Skeletal muscle cell (primary cell): ENCODE results near the gene SIRPB1.
"Not testable (repeated sequence)": the region's sequence is repeated elsewhere in the genome, so short reads cannot be mapped to it uniquely, and the experiment has no call there.

Experiments
- DNase-seq: peaks from one replicate; pipeline ENCODE4 v3.0.0-alpha.2; 2010; ENCODE audit warnings: low read depth
- H3K4me3 ChIP-seq: 2 replicates; pipeline ENCODE4 v1.5.1; 2011; ENCODE audit warnings: low read depth, mild to moderate bottlenecking, control low read depth, low read length, moderate library complexity

SIRPB1 gene

DNA sequence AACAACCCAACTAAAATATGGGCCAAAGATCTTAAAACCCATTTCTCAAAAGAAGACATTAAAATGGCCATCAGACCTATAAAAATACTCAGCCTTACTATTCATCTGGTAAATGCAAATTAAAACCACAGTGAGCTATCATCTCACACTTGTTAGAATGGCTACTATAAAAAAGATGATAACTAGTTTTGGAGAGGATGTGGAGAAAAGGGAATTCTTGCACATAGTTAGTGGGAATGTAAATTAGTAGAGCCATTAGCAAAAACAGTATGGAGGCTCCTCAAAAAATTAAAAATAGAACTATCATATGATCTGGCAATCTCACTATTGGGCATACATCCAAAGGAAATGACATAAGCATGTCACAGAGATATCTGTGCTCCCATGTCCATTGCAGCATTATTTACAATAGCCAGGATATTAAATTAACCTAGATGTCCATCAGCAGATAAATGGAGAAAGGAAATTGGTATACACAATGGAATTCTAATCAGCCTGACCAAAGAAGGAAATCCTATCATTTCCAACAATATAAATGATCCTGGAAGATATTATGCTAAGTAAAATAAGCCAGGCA lies 2.9 kb downstream of the SIRPB1 start:
- no peak for DNase-seq
- H3K4me3 ChIP-seq: no peak overlapping the region

GRCh38 chr20:1610404-1610803 lies 9.4 kb downstream of the SIRPB1 start:
- DNase-seq, H3K4me3 ChIP-seq: not testable (repeated sequence)

GRCh38 chr20:1608678-1609347 lies 11.0 kb downstream of the SIRPB1 start:
- DNase-seq: not testable (repeated sequence)

DNA sequence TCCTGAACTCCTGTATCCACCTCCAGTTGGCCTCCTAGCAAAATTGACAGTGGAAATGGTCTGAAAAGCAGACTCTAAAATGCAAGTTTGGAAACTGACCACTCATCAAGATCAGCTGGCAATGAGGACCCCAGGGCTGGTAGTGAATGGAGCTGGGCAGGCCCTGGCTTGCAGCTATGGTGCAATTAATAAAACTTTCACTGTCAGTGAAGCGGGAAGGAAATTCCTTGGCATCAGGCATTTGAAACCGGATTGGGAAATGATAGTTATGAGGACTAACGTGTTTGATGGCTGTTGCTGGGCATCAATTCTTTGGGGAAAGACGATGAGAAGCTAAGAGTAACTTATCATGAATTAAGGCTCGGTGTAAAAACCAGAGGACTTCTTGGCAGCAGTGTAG lies 19.1 kb downstream of the SIRPB1 start:
- H3K4me3 ChIP-seq: no peak overlapping the region
- no peak for DNase-seq

More at GRCh38 chr20:1608678-1609347, 11.0 kb downstream of the SIRPB1 start:
- not testable (repeated sequence) for H3K4me3 ChIP-seq

DNA sequence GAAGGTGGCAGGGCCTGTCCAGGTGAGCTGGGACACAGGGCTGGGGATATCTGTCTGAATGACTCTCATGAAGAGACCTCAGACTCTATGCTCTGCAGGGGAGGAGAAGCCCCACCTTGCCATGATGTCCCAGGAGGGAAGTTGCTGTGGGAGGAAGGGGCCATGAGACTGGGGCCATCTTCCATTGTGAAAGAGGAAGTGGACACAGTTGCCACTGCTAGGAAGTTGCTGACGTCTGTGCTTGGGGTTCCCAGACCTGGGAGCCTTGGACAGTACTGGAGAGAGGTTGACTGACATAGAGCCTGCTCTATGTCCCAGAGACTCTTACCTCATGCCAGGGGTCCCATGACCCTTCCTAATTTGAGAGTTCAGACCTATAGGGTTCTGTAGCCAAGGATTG lies 24.5 kb downstream of the SIRPB1 start:
- no peak overlapping the region for H3K4me3 ChIP-seq
- DNase-seq: no peak

DNA sequence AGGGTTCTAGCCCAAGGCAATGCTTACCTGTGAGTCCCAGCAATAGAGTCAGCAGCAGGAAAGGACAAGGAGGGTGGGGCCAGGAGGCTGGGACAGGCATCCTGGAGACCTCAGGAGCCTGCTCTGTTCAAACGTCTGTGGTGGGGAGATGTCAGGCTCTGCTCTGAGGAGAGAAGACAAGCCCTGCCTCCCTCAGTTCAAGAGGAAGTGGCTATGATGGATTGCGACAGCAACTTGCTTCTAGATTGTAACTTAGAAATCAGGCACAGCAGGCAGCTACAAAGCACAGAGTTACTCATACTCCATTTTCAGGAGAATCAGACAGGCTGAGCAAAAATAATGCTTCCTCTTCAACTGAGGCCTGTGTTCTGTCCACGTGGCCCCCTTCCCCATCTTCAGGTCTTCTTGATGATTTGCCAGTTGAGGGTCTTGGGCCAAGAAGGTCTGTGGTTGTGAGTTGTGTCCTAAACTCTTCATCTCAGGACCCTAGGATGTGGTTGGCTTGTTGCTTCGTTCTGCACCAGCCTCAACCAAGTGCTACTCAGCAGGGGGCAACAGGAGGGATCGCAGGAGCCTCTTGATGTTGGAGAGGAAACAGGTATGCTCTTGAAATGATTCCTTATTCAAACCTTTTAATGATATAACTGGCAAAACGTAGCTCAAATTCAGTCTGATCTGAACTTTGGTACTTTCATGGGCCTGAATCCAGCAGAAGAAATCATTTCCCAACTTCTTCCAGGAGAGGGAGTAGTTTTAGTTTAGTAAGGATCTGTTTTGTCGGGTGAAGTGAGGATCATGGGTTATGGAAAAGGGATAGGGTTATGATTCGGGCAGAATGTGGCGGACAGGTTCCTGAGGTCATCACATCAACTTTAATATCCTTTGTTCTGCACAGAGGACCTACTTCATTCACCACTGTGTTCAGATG lies 31.0 kb downstream of the SIRPB1 start:
- H3K4me3 ChIP-seq: no peak overlapping the region
- no peak for DNase-seq

DNA sequence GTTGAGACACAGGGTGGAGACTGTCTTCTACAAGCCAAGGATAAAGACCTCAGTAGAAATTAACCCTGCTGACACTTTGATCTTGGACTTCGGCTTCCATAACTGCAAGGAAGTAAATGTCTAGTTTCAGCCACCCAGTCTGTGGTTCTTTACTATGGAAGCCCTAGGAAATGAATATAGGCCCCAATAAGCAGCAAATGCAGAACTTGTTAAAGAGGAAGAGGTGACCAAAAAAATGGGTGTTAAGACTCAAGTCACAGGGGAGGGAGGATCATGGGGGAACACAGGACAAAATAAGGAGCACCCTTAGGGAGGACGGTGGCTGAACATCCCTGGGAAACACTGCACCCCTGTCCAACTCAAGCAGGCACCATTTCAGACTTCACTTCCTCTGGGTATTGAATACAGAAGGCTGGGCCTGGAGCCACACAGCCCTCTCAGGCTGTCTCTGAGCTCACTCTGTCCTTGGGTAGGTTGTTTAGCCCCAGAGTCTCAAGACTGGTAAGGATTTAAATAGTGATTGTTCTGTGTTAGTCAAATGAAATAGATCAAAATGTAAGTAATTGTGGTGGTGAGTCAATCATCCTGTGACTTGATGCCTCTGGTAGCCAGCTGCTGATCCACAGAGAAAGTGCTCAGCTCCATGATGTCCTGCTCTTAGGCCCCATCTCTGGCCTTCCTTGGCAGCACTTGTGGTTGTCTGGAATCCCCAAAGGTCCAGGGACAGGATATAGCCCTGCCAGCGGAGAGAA lies 31.9 kb downstream of the SIRPB1 start:
- H3K4me3 ChIP-seq: no peak overlapping the region
- no peak for DNase-seq

DNA sequence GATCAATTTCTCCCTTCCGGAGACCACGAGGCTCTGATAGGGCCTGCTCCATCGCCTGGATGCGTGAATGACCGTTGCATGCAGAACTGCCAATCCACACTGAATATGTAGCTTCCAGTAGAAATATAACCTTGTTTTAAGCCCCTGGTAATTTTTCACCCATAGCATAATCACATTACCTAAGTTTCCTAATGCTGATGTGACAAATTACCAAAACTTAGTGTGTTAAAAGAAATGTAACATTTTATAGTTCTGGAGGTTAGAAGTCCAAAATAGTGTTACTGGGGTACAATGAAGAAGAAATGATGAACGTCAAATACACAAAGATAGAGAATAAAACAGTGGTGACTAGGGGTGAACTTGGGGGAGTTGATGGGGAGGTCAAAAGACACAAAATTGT lies 40.3 kb downstream of the SIRPB1 start:
- H3K4me3 ChIP-seq: no peak overlapping the region
- DNase-seq: no peak

DNA sequence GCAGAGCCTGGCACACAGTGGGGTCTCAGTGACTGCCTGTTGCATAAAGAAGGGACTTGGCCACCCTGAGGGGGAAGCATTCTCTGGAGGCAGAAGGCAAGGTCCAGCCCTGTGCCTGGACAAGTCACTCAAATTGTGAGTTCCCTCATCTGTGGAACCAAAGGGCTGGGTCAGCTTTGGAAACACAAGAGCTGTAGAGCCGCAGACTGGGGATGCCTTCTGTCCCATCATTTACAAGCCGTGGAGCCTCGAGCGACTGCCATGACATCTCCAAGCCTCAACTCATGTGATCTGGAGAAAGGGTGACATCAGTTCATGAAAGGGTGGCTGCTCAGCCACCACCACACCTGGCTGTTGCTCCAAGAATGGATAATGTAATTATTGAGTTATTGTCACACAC lies 41.9 kb downstream of the SIRPB1 start:
- no peak overlapping the region for H3K4me3 ChIP-seq
- no peak for DNase-seq

GRCh38 chr20:1577313-1577712 lies 42.5 kb downstream of the SIRPB1 start:
- DNase-seq, H3K4me3 ChIP-seq: not testable (repeated sequence)

- no peak for DNase-seq
- H3K4me3 ChIP-seq: no peak overlapping the region
Measured at GRCh38 chr20:1576641-1577040, 43.2 kb downstream of the SIRPB1 start.

GRCh38 chr20:1576003-1576402 lies 43.8 kb downstream of the SIRPB1 start:
- DNase-seq: not testable (repeated sequence)

DNA sequence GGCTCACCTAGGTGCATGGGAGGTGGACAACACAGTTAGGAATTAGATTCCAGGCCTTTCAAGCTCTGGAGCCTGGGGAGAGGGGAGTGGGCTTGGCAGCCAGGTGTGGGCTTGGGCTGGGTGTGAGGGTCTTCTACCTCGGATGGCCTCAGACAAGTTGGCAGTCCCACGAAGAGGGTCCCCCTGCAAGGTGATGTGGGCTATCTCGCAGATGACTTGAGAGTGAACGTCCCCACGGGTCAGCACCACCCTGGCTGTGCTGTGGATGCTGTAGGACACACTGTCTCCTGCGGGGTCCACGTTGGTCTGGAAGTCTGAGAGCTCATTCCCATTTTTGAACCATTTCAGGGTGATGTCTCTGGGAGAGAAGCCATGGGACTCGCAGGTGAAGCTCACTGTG lies 48.2 kb downstream of the SIRPB1 start:
- not testable (repeated sequence) for H3K4me3 ChIP-seq, DNase-seq

More at GRCh38 chr20:1576003-1576402, 43.8 kb downstream of the SIRPB1 start:
- H3K4me3 ChIP-seq: not testable (repeated sequence)
